ENCODE results near the gene CHST5.

The CHST5 gene

GRCh38 chr16:75535901-75536300, at the start of gene CHST5:
Gene CHST5 (minus strand): TSS chr16:75536108. CDS start chr16:75530384, 5,724 bp downstream.
- no peak for DNase-seq

DNA sequence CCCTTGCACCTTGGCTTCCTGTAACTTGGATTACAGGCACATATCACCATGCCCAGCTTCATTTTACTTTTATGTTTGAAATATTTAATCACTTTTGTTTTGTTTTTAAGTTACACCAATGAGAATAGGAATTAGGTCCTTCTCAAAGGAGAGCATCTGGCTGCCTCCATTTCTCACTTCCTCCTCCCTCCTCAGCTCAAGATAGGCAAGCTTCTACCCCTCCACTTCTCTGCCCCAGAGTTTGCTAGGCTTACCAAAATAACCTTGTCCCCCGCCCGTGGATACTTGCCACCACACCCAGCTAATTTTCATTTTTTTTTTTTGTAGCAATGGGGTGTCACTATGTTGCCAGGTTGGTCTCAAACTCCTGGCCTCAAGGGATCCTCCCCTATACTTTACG, 48.2 kb upstream of the CHST5 start:
- DNase-seq: no peak

GRCh38 chr16:75579281-75579834, 43.5 kb upstream of the CHST5 start:
- no peak for DNase-seq

GRCh38 chr16:75578725-75579124, 42.8 kb upstream of the CHST5 start:
- no peak for DNase-seq

GRCh38 chr16:75578212-75578611, 42.3 kb upstream of the CHST5 start:
- no peak for DNase-seq

- DNase-seq: no peak
These were observed 40.5 kb upstream of the CHST5 start for GRCh38 chr16:75576384-75576811.

DNA sequence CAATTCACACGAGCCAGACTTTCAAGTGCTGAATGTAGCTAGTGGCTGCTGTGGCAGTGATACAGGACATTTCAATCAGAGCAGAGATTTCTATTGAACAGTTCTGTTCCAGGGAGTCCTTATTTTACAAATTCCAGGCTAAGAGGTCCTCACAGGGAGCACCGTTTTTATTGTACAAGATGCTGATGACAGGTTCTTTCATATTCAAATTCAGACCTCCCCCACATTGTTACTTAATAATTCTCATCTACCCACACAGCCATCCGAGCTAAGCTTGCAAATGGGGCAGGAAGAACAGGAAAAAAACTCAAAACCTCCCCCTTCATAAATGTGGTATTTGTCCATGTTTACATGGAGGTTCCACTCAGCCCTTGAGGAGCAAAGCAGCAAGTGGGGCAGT, 40.0 kb upstream of the CHST5 start:
- DNase-seq: no peak

DNA sequence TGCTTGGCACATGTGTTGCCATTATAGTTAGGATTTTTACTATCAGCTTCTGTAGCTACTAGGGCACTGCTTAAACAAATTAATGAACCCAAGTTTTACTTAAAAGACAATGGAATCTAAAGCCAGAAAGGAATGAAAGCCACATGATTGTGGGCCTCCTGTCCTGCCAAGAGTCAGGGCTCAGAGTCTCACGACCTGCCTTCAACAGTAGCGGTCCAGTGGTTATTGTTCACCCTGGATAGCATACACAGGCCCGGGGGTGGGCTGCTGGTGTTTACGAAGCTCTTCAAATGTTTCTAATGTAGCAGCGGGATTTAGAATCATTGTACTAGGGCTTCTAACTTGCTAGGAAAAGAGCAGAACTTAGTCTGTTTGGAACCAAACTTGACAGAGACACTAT, 38.0 kb upstream of the CHST5 start:
- no peak for DNase-seq

GRCh38 chr16:75572864-75573542, 37.1 kb upstream of the CHST5 start:
- DNase-seq: no peak

DNA sequence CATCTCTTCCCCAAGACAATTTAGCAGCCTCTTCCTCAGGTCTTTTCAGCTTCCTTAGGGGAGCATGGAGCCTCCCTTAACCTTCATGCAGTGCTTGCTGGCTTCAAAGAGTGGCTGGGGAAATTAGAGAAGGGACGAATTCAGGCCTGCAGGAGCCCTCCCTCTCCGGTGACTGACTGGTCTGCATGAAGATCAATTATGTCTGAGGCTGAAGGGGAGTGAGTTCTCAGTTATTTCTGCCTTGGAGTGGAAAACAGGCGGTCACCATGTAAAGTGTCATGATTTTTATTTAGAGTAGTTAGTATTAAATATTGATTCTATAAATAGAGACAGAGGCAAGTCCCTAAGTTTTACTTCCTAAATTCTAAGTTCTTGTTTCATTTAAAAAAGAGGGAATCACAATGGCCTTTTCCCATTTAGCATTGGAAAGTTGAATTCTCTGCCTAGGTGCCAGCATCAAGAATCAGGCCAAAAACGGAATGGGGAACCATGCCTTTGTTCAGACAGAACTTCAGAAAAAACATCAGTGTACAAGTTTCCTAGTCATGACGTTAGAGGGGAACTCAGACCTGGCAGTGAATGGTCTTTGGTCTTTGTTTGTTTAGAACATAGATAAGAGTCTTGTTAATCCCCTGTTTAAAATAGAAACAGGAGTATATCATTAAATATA, 34.6 kb upstream of the CHST5 start:
- no peak for DNase-seq

GRCh38 chr16:75567911-75568310, 32.0 kb upstream of the CHST5 start:
- DNase-seq: no peak

DNA sequence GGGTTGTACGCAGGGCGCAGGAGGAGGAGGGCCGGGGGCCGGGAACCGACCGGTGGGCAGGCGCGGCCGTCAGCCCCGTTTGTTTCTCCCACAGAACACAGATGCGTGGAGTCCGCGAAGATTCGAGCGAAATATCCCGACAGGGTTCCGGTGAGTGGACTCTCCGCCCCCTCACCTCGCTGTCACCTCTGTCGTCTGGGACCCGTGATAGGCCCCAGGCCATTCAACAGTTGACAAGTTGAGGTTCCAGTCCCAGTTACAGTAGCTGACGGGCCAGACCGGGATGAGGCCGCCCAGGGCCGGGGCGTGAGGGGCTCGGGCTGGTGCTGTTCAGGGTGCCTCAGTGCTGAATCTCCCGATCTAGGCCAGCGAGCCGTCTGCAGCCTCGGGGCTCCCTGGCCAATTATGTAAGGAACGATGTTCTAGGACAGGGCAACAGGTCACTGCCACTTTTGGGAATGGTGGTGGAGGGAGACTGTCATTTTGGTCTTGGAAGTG, 30.9 kb upstream of the CHST5 start:
- peak; percentile 34 to 43 for DNase-seq

GRCh38 chr16:75566040-75566757, 30.3 kb upstream of the CHST5 start, which contains the start of gene GABARAPL2:
Gene GABARAPL2 (plus strand): TSS chr16:75566379. CDS start chr16:75566487, 108 bp downstream.
- DNase-seq: peak; percentile 93 to 94

DNA sequence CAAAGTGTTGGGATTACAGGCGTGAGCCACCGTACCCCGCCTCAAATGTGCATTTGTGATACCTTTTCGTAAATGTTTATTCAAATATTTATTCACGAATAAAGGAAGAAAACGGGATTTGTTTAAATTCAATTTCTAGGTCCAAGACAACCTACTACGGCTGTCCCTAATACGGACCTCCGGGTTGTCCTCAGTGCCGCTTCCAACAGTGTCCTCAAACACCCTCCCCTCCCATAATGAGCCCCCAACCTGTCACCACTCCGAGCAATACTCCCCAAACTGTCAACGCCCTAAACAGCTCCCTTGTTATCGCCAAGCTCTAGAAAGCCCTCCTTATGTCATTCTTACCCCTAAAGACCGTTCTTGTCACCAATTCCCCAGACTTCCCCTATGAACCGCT, 29.7 kb upstream of the CHST5 start:
- no peak for DNase-seq

- no peak for DNase-seq
These were observed 23.9 kb upstream of the CHST5 start for GRCh38 chr16:75559564-75560372.

GRCh38 chr16:75558846-75559401, 23.0 kb upstream of the CHST5 start:
- no peak for DNase-seq

GRCh38 chr16:75556431-75556950, 20.6 kb upstream of the CHST5 start:
- no peak for DNase-seq

- peak; percentile 97 to 98 for DNase-seq
These were observed 20.0 kb upstream of the CHST5 start, which contains the start of gene TMEM231 for GRCh38 chr16:75555707-75556430. Gene TMEM231 (minus strand): TSS chr16:75556252. CDS start chr16:75556209, 43 bp downstream.

- DNase-seq: peak in 1 of 2 experiments; percentile 42
These were observed 19.4 kb upstream of the CHST5 start for GRCh38 chr16:75555213-75555706.

DNA sequence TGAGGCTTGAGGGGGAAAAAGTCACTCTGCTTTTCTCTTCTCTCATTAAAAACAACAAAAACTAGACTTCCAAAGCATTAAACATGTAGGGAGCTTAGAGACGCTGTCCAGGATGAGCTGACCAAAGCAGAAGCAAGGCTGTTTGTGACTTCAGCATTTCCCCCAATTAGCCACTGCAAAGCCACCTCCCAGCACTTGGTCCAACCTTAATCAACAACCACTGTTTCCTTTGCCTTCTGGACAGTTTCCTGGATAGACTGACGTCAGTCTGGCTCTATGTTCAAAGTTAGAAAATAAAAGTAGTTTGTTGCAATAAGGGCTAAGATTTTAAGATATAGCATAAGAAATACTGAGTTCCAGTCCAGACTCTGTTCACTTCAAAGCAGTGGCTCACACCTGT, 17.0 kb upstream of the CHST5 start:
- DNase-seq: no peak

DNA sequence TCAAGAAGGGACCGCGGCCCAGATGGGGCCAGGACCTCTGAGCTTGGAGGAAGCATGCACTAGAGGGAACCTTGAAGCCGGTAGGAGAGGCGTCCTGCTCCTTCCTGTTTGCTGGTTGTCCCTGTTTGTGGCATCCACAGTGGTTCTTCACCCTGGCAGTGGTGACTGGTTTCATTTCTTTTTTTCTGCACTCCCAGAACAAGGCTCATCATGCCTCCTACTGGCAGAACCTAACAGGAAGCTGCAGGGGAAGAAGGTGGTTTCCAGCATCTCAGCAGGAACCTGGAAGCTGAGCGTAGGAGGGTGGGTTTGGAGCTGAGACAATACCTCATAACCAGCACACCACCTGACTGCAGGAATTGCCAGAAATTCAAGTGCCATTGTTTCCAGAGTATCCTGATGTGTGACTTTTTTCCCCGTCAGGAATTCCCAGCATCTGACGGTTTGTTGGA, 14.3 kb upstream of the CHST5 start:
- peak; percentile 31 to 37 for DNase-seq
